B cell (primary cell): ENCODE measurements around the gene ARHGEF10L. TPM values are rescaled to one million over a fixed set of nuclear protein-coding genes. Genes with fewer than 3 reads are reported as not detected.

ENCODE experiments used
- ATAC-seq: fragments of 200-7000 bp; cut with Tn5 transposase; one replicate; pipeline ENCODE4 v1.10.0; 2021; ENCODE audit warnings: low read depth, mild to moderate bottlenecking, moderate number of reproducible peaks, moderate library complexity
- CTCF ChIA-PET: fragments of 350-600 bp; sonication (Branson Sonifier 250); formaldehyde crosslinking; loops from one replicate; lab custom pipeline; 2021; ENCODE audit warnings: antibody characterized with exemption, inconsistent platforms; lab: Charles Lee
- POLR2A ChIA-PET: fragments of 350-600 bp; sonication (Branson Sonifier 250); formaldehyde crosslinking; loops from one replicate; lab custom pipeline; 2021; ENCODE audit warnings: antibody characterized with exemption; lab: Charles Lee
- DNase-seq: peaks from one replicate; pipeline ENCODE4 v3.0.0; 2013
- H2AFZ ChIP-seq: 2 replicates; pipeline ENCODE4 v1.6.1; 2012; ENCODE audit warnings: mild to moderate bottlenecking, low read depth, low read length; ENCODE audit not compliant: insufficient read depth, poor library complexity, severe bottlenecking
- H3K27ac ChIP-seq, 2 donors: 1 replicate in 1 of 2; 2 replicates in 1 of 2; pipeline ENCODE4 v1.5.1; 2012 to 2013; ENCODE audit warnings: low read length in 2 of 2, mild to moderate bottlenecking in 2 of 2, moderate library complexity in 1 of 2
- H3K27me3 ChIP-seq, 4 experiments: fragments of 200-600 bp in 1 of 4; sonication (generic) in 1 of 4; replicated peaks in 1 of 4; 1 replicate in 2 of 4; 2 replicates in 2 of 4; pipeline versions ENCODE4 v1.6.1 to v1.7.0; 2013 to 2016; ENCODE audit warnings: low read length in 3 of 4, mild to moderate bottlenecking in 2 of 4, mixed read lengths in 1 of 4, moderate library complexity in 1 of 4; ENCODE audit not compliant: insufficient read depth in 4 of 4, control insufficient read depth in 3 of 4; ENCODE audit errors: control extremely low read depth in 1 of 4
- H3K36me3 ChIP-seq, 2 experiments: replicated peaks in 1 of 2; 1 replicate in 1 of 2; 2 replicates in 1 of 2; pipeline versions ENCODE4 v1.6.1 to v1.7.1; 2013; ENCODE audit warnings: low read length in 1 of 2; ENCODE audit not compliant: insufficient read depth in 2 of 2, control insufficient read depth in 1 of 2; ENCODE audit errors: control extremely low read depth in 1 of 2, extremely low read depth in 1 of 2
- H3K4me1 ChIP-seq, 2 donors: fragments of 200-600 bp in 1 of 2; sonication (generic) in 1 of 2; 1 replicate in 1 of 2; 2 replicates in 1 of 2; pipeline versions ENCODE4 v1.5.1 to v1.6.1; 2013 to 2017; ENCODE audit warnings: low read length in 2 of 2; ENCODE audit not compliant: control insufficient read depth in 2 of 2, insufficient read depth in 2 of 2
- H3K4me2 ChIP-seq: replicated peaks from 2 replicates; pipeline ENCODE3; 2012; ENCODE audit warnings: mild to moderate bottlenecking, low read depth, low read length; ENCODE audit not compliant: poor library complexity, severe bottlenecking
- H3K4me3 ChIP-seq, 5 experiments: fragments of 200-600 bp in 1 of 5; sonication (generic) in 1 of 5; 1 replicate in 3 of 5; 2 replicates in 2 of 5; pipeline versions ENCODE4 v1.5.1 to v1.7.0; 2011 to 2016; ENCODE audit warnings: low read length in 4 of 5, mild to moderate bottlenecking in 4 of 5, low read depth in 2 of 5, control low read depth in 1 of 5, moderate library complexity in 1 of 5; ENCODE audit not compliant: insufficient read depth in 1 of 5; ENCODE audit errors: control extremely low read depth in 1 of 5, extremely low read depth in 1 of 5
- H3K79me2 ChIP-seq: fragments of 200-600 bp; sonication (generic); one replicate; pipeline ENCODE4 v1.6.0; 2016; ENCODE audit warnings: low read length; ENCODE audit not compliant: control insufficient read depth, insufficient read depth
- H3K9ac ChIP-seq: fragments of 200-600 bp; sonication (generic); 2 replicates; pipeline ENCODE4 v1.6.1; 2017; ENCODE audit warnings: mild to moderate bottlenecking, low read length, moderate library complexity
- H3K9me3 ChIP-seq, 3 donors: one replicate each; pipeline versions ENCODE4 v1.6.1 to v1.7.1; 2013; ENCODE audit warnings: low read length in 2 of 3; ENCODE audit not compliant: control insufficient read depth in 2 of 3, insufficient read depth in 1 of 3; ENCODE audit errors: control extremely low read depth in 1 of 3
- H4K20me1 ChIP-seq: 2 replicates; pipeline ENCODE4 v1.6.0; 2012; ENCODE audit warnings: mild to moderate bottlenecking, low read length; ENCODE audit not compliant: insufficient read depth, control insufficient read depth, poor library complexity, severe bottlenecking
- H3K27ac Mint-ChIP-seq: one replicate; pipeline ENCODE4 v1.8.0; 2021; ENCODE audit warnings: mixed read lengths
- H3K27me3 Mint-ChIP-seq: one replicate; pipeline ENCODE4 v1.8.0; 2021; ENCODE audit warnings: mixed read lengths
- H3K4me1 Mint-ChIP-seq: one replicate; pipeline ENCODE4 v1.8.0; 2021; ENCODE audit warnings: mixed read lengths
- H3K4me3 Mint-ChIP-seq: one replicate; pipeline ENCODE4 v1.8.0; 2021; ENCODE audit warnings: mixed read lengths
- H3K9me3 Mint-ChIP-seq: one replicate; pipeline ENCODE4 v1.8.0; 2022; ENCODE audit warnings: mixed read lengths; ENCODE audit not compliant: insufficient read depth
- CTCF ChIP-seq: fragments of 200-600 bp; IDR thresholded peaks from one replicate; pipeline ENCODE4 v1.8.0; 2022; ENCODE audit warnings: antibody characterized with exemption, mild to moderate bottlenecking
- EZH2 ChIP-seq: IDR thresholded peaks from 2 replicates; pipeline ENCODE4 v1.6.1; 2012; ENCODE audit warnings: borderline replicate concordance, low read depth, mild to moderate bottlenecking, moderate library complexity, low read length; ENCODE audit not compliant: insufficient read depth, poor library complexity, severe bottlenecking
- WGBS: methylation state at CpG from one replicate; pipeline ENCODE4 v1.1.5; 2013; ENCODE audit warnings: missing lambda C conversion rate; ENCODE audit not compliant: insufficient coverage; 5-methylcytosine and 5-hydroxymethylcytosine counted together
- intact Hi-C: fragments of 100-400 bp; cut with micrococcal nuclease; formaldehyde crosslinking; loops from one replicate; pipeline ENCODE4 v1.10.0; 2022
- polyA plus RNA-seq: library from polyadenylated mRNA; depleted of rRNA; stranded (reverse); fragments of >200 nt; gene quantifications from 2 replicates; pipeline ENCODE4 v1.2.3, GENCODE V29; 2012
- total RNA-seq, 2 donors: library from RNA; stranded (reverse); fragments of 120-200 nt in 1 of 2; gene quantifications; 1 replicate in 1 of 2; 2 replicates in 1 of 2; pipeline versions ENCODE4 v1.2.3 to v1.2.4, GENCODE V29; 2013 to 2022

ARHGEF10L gene
- total and polyA plus RNA-seq, 2 donors (not counting 1 experiment from before 2014, with no cell fraction given) = 2.0 to 4.9 TPM

- Histone ChIP-seq H3K9ac (no peak overlapping the region), H3K4me3 (no peak overlapping the region), H3K79me2 (no peaks in the 10 kb centered on the region), H2AFZ (no peak overlapping the region), H4K20me1 (no peaks in the 10 kb centered on the region), H3K27ac (no peak overlapping the region), H3K4me2 (no peak overlapping the region), H3K36me3 (no peaks in the 10 kb centered on the region), H3K9me3 (no peaks in the 10 kb centered on the region), H3K27me3 (no peaks in the 10 kb centered on the region), H3K4me1 (peaks cover 0 to under 1% of the 10 kb centered on the region in 2 donors)
- 80% methylated on average over 2 of the region's 5 CpGs for WGBS
- POLR2A ChIA-PET = no interaction called here
- TF ChIP-seq CTCF = no peak
- TF ChIP-seq EZH2 = no peak
- ATAC-seq (no peak), DNase-seq (no peak)
- H3K27me3 Mint-ChIP-seq = no peaks in the 10 kb centered on the region
- no peaks in the 10 kb centered on the region for H3K4me1 Mint-ChIP-seq
- no peak overlapping the region for H3K4me3 Mint-ChIP-seq
- intact Hi-C loops = no loop called here
- H3K27ac Mint-ChIP-seq = no peak overlapping the region
- CTCF ChIA-PET = interaction anchor here (1.4 kb wide), 1 partner anchor 15 kb away, joined by 3 read pairs; no protein-coding TSS in a partner anchor
- no peaks in the 10 kb centered on the region for H3K9me3 Mint-ChIP-seq
Measured at GRCh38 chr1:17665950-17666720, 126.6 kb downstream of the ARHGEF10L start.

- H3K4me1 ChIP-seq = peaks cover 0 to 8% of the 10 kb centered on the region in 2 donors
- Mint-ChIP-seq H3K4me3 (no peak overlapping the region), H3K27ac (no peak overlapping the region), H3K4me1 (peaks cover 9% of the 10 kb centered on the region), H3K9me3 (no peaks in the 10 kb centered on the region), H3K27me3 (no peaks in the 10 kb centered on the region)
- CTCF ChIA-PET = interaction anchor here (1.5 kb wide), 1 partner anchor 9 kb away, joined by 6 read pairs; no protein-coding TSS in a partner anchor
- intact Hi-C loops = no loop called here
- 90% methylated on average over 8 of the region's 9 CpGs for WGBS
- no peak overlapping the region for H3K9ac ChIP-seq
- no peak overlapping the region for H3K4me3 ChIP-seq
- no peak for TF ChIP-seq CTCF
- no peak for TF ChIP-seq EZH2
- H2AFZ ChIP-seq = no peak overlapping the region
- POLR2A ChIA-PET = no interaction called here
- no peaks in the 10 kb centered on the region for H3K9me3 ChIP-seq
- no peaks in the 10 kb centered on the region for H3K36me3 ChIP-seq
- H3K27ac ChIP-seq = no peak overlapping the region
- H3K4me2 ChIP-seq = no peak overlapping the region
- no peaks in the 10 kb centered on the region for H3K79me2 ChIP-seq
- DNase-seq (no peak), ATAC-seq (no peak)
- no peaks in the 10 kb centered on the region for H3K27me3 ChIP-seq
- H4K20me1 ChIP-seq = no peaks in the 10 kb centered on the region
Measured at GRCh38 chr1:17667641-17668040, 128.1 kb downstream of the ARHGEF10L start.
